ENCODE measurements around the gene ARHGAP31.

The ARHGAP31 gene

DNA sequence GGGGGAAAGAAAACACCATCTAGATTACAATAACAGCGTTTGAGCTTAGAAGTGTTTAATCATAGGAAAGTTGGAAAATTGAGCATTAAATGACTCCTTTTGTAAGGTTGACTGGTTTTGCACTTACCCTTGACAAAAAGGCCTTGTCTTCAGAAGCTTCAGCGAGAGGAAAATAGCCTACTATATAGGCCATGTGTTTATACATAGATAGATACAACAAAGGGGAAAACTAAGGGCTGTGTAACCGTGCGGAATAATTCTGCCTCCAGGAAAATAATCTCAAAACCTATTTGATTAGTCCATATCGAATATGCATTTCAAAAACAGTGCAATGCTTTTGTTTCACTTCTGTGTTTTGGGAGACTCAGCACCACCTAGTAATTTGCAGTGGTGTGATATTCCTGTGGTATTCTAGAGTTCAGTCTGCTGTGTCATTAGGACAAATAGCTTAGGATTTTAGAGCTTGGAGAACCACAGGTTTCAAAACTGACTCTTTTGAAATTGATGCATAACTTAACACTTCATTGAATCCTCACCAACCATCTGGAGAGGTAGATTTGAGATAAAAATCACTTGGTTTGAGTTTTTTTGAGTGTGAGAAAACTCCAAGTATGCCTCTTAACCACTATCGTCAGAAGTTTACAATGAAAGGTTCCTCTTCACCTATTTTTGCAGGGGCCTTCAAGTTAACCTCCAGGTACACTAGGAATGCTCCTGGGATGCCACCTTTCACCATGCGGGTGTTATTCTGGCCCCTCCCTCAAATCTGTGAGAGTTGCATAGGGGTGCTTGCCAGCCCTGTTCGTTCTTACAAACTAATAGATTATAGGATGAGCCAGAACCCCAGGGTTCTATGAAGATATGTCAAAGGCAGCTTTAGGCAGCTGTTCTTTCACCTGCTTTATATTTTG is 1.9 kb downstream of the ARHGAP31 start (continued):
- TF ChIP-seq ZNF596 (tag by site-specific recombination; IDR thresholded peaks at IDR 0.05) (no peak), YY1 (tag by site-specific recombination; IDR thresholded peaks at IDR 0.05) (no peak), ZNF223 (tag by site-specific recombination; IDR thresholded peaks at IDR 0.05) (no peak), ATF2 (tag by site-specific recombination; IDR thresholded peaks at IDR 0.05; ENCODE audit: low read depth) (no peak), ZBTB8A (tag by site-specific recombination; IDR thresholded peaks at IDR 0.05) (no peak), ZNF514 (tag by site-specific recombination; IDR thresholded peaks at IDR 0.05) (no peak), SALL2 (tag by site-specific recombination; IDR thresholded peaks at IDR 0.05; ENCODE audit: borderline replicate concordance) (no peak), ZNF37A (tag by site-specific recombination; IDR thresholded peaks at IDR 0.05) (no peak), ZNF530 (tag by site-specific recombination; IDR thresholded peaks at IDR 0.05; ENCODE audit: low read depth) (no peak)
- TF ChIP-seq, protein P1, sequence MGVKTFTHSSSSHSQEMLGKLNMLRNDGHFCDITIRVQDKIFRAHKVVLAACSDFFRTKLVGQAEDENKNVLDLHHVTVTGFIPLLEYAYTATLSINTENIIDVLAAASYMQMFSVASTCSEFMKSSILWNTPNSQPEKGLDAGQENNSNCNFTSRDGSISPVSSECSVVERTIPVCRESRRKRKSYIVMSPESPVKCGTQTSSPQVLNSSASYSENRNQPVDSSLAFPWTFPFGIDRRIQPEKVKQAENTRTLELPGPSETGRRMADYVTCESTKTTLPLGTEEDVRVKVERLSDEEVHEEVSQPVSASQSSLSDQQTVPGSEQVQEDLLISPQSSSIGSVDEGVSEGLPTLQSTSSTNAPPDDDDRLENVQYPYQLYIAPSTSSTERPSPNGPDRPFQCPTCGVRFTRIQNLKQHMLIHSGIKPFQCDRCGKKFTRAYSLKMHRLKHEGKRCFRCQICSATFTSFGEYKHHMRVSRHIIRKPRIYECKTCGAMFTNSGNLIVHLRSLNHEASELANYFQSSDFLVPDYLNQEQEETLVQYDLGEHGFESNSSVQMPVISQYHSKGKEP (tag by site-specific recombination; IDR thresholded peaks at IDR 0.05): no peak

- CTCF ChIA-PET: interaction anchor here (0.6 to 1.1 kb wide), 2 partner anchors 14 to 460 kb away, joined by 3 to 4 read pairs; no protein-coding TSS in a partner anchor
- POLR2A ChIA-PET: interaction anchor here (2.4 kb wide), 1 partner anchor 26 kb away, joined by 10 read pairs; no protein-coding TSS in a partner anchor
- H3K9me3 ChIP-seq (ENCODE audit: control insufficient read depth, insufficient read depth, low read depth, low read length): no peaks in the 10 kb centered on the region
- H3K27ac ChIP-seq (ENCODE audit: extremely low read depth, low read depth, low read length): no peak overlapping the region
- TF ChIP-seq ZNF23 (tag by site-specific recombination; IDR thresholded peaks at IDR 0.05; ENCODE audit: borderline replicate concordance): no peak
- no peak for TF ChIP-seq ZNF202 (tag by site-specific recombination; IDR thresholded peaks at IDR 0.05; ENCODE audit: borderline replicate concordance)
- TF ChIP-seq GLIS1 (tag by site-specific recombination; IDR thresholded peaks at IDR 0.05): no peak
- no peaks in the 10 kb centered on the region for H3K4me1 ChIP-seq (ENCODE audit: control insufficient read depth, insufficient read depth, low read length)
- peaks cover 0 to 14% of the 10 kb centered on the region in 2 experiments; a peak in 1 of 3 replicates for H3K36me3 ChIP-seq (ENCODE audit: control insufficient read depth in 2 of 2, insufficient read depth in 1 of 2, low read length in 2 of 2)
- H3K4me3 ChIP-seq (ENCODE audit: low read depth, low read length): no peak overlapping the region
These were observed 2.5 kb downstream of the ARHGAP31 start for GRCh38 chr3:119296727-119297122.

DNA sequence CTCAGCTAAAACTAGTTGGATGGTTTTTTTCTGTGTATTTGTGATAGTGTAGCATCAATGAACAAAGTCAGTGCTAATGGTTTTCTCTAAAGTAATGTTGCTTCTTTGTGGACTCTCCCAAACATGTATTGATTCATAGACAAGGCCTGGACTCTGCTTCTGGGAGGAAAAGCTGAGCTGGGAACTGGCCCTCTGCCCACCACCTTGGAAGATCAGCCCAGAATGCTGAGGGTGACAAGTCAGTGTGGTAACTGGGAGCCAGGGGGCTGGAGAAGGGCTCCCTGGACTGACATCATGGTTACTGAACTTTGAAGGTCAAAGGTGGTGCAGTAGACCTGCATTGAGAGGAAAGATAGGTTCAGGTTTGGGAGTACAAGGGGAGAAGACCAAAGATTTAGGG is 3.0 kb downstream of the ARHGAP31 start:
- POLR2A ChIA-PET: interaction anchor here (1.2 kb wide), 1 partner anchor 26 kb away, joined by 3 read pairs; no protein-coding TSS in a partner anchor
- no peak overlapping the region for H3K27ac ChIP-seq (ENCODE audit: extremely low read depth, low read depth, low read length)

More for the DNA sequence above, 3.0 kb downstream of the ARHGAP31 start:
- H3K9me3 ChIP-seq (ENCODE audit: control insufficient read depth, insufficient read depth, low read depth, low read length): no peaks in the 10 kb centered on the region
- CTCF ChIA-PET: interaction anchor here (1.1 to 1.5 kb wide), 2 partner anchors 13 to 50 kb away, joined by 3 to 4 read pairs; no protein-coding TSS in a partner anchor
- H3K4me3 ChIP-seq (ENCODE audit: low read depth, low read length): no peak overlapping the region
- no peaks in the 10 kb centered on the region for H3K4me1 ChIP-seq (ENCODE audit: control insufficient read depth, insufficient read depth, low read length)
- TF ChIP-seq ZNF292 (tag by site-specific recombination; IDR thresholded peaks at IDR 0.05; ENCODE audit: borderline replicate concordance, low read depth) (no peak), ZNF23 (tag by site-specific recombination; IDR thresholded peaks at IDR 0.05; ENCODE audit: borderline replicate concordance) (no peak), ZNF530 (tag by site-specific recombination; IDR thresholded peaks at IDR 0.05; ENCODE audit: low read depth) (no peak), ZNF121 (tag by site-specific recombination; IDR thresholded peaks at IDR 0.05) (no peak), ZFP3 (tag by site-specific recombination; IDR thresholded peaks at IDR 0.05; ENCODE audit: low read depth) (no peak), WT1 (tag by site-specific recombination; IDR thresholded peaks at IDR 0.05) (no peak), GLI2 (tag by site-specific recombination; IDR thresholded peaks at IDR 0.05; ENCODE audit: borderline replicate concordance, low read depth) (no peak), ZNF214 (tag by site-specific recombination; IDR thresholded peaks at IDR 0.05; ENCODE audit: borderline replicate concordance) (no peak)
- TF ChIP-seq, protein P2, sequence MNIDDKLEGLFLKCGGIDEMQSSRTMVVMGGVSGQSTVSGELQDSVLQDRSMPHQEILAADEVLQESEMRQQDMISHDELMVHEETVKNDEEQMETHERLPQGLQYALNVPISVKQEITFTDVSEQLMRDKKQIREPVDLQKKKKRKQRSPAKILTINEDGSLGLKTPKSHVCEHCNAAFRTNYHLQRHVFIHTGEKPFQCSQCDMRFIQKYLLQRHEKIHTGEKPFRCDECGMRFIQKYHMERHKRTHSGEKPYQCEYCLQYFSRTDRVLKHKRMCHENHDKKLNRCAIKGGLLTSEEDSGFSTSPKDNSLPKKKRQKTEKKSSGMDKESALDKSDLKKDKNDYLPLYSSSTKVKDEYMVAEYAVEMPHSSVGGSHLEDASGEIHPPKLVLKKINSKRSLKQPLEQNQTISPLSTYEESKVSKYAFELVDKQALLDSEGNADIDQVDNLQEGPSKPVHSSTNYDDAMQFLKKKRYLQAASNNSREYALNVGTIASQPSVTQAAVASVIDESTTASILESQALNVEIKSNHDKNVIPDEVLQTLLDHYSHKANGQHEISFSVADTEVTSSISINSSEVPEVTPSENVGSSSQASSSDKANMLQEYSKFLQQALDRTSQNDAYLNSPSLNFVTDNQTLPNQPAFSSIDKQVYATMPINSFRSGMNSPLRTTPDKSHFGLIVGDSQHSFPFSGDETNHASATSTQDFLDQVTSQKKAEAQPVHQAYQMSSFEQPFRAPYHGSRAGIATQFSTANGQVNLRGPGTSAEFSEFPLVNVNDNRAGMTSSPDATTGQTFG (tag by site-specific recombination; IDR thresholded peaks at IDR 0.05; ENCODE audit: borderline replicate concordance): no peak
- H3K36me3 ChIP-seq (ENCODE audit: control insufficient read depth in 2 of 2, insufficient read depth in 1 of 2, low read length in 2 of 2): peaks cover 0 to 14% of the 10 kb centered on the region in 2 experiments; a peak in 1 of 3 replicates
